Kidney epithelial cell (primary cell): ENCODE data around the gene CCDC97. TPM values are rescaled to one million over a fixed set of nuclear protein-coding genes. Genes with fewer than 3 reads are reported as not detected.
A peak's percentile ranks its signal among the peaks of the same experiment; 100 is the strongest.

Experiments used
- DNase-seq: peaks from one replicate; pipeline ENCODE4 v3.0.0-alpha.2; 2010; ENCODE audit warnings: low read depth
- H3K27me3 ChIP-seq: 2 replicates; pipeline ENCODE4 v1.6.0; 2011; ENCODE audit warnings: low read length; ENCODE audit not compliant: control insufficient read depth, insufficient read depth
- H3K36me3 ChIP-seq: 2 replicates; pipeline ENCODE4 v1.5.1; 2011; ENCODE audit warnings: low read length; ENCODE audit not compliant: control insufficient read depth, insufficient read depth
- H3K4me3 ChIP-seq: 2 replicates; pipeline ENCODE4 v1.5.1; 2011; ENCODE audit warnings: low read depth, mild to moderate bottlenecking, control low read depth, low read length
- total RNA-seq: library from RNA; depleted of rRNA; stranded (reverse); fragments of >200 nt; gene quantifications from 2 replicates; pipeline ENCODE4 v1.2.3, GENCODE V29; 2015
- TF ChIP-seq, protein P1 (sequence below): IDR thresholded peaks from 2 replicates; pipeline ENCODE4 v1.5.1; 2011; ENCODE audit warnings: mild to moderate bottlenecking, moderate library complexity, low read length, control low read depth, inconsistent platforms; ENCODE audit not compliant: insufficient read depth, poor library complexity, severe bottlenecking

Gene CCDC97
- total RNA-seq, 1 donor from 2014 or later = 17.3 TPM

DNA sequence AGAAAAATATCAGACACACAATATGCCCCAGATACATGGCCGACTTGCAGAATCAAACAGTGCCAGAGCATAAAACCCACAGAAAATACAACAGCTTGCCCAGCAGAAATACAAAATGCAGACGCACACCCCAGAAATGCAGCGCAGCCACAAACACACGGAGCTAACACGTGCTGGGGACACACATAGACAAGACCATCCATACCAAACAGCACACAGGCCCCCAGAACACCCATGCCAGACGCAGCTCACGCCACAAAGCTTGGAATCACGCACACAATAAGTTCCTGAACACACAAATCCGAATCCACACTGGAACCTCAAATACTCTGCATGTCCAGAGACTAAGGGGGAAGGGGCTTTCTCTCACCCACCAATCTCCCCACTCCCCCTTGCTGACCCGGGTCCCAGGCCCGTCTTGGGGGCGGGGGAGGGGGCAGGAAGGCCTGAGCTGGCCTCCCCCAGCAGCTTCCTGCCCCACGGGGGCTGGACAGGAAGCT lies 17.2 kb downstream of the CCDC97 start:
- Histone ChIP-seq H3K36me3 (no peaks in the 10 kb centered on the region), H3K27me3 (no peaks in the 10 kb centered on the region), H3K4me3 (no peak overlapping the region)
- DNase-seq = no peak
- TF ChIP-seq, protein P1, sequence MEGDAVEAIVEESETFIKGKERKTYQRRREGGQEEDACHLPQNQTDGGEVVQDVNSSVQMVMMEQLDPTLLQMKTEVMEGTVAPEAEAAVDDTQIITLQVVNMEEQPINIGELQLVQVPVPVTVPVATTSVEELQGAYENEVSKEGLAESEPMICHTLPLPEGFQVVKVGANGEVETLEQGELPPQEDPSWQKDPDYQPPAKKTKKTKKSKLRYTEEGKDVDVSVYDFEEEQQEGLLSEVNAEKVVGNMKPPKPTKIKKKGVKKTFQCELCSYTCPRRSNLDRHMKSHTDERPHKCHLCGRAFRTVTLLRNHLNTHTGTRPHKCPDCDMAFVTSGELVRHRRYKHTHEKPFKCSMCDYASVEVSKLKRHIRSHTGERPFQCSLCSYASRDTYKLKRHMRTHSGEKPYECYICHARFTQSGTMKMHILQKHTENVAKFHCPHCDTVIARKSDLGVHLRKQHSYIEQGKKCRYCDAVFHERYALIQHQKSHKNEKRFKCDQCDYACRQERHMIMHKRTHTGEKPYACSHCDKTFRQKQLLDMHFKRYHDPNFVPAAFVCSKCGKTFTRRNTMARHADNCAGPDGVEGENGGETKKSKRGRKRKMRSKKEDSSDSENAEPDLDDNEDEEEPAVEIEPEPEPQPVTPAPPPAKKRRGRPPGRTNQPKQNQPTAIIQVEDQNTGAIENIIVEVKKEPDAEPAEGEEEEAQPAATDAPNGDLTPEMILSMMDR = no peak

DNA sequence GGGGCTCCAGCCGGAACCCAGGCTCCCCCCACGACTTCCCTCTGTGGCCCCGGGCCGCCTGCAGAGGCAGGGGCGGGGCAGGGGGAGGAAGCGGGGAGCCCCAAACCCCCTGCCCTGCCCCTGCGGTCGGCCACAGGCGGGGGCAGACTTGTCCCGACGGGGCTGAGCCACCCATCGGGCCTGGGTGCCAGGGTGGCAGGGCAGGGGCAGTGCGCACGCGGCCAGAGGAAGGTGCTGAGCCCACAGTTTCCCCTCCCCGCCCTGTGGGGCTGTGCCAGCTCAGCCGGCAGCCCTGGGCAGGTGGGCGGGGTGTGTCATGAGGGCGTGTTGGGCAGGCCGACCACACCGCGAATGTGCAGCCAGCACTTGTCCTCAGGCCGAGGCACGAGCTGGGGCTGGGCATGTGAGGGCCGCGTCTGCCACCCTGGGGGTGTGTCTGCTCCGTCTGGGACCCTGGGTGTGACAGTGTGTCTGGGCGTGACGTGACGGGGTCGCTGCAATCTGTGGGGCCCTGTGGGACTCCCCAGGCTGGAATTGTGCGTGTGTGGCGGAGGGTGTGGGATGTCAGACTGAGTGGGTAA lies 17.7 kb downstream of the CCDC97 start:
- no peak for DNase-seq
- TF ChIP-seq, protein P1 = no peak
- Histone ChIP-seq H3K4me3 (peak overlapping the region; percentile 4), H3K36me3 (no peaks in the 10 kb centered on the region), H3K27me3 (no peaks in the 10 kb centered on the region)

DNA sequence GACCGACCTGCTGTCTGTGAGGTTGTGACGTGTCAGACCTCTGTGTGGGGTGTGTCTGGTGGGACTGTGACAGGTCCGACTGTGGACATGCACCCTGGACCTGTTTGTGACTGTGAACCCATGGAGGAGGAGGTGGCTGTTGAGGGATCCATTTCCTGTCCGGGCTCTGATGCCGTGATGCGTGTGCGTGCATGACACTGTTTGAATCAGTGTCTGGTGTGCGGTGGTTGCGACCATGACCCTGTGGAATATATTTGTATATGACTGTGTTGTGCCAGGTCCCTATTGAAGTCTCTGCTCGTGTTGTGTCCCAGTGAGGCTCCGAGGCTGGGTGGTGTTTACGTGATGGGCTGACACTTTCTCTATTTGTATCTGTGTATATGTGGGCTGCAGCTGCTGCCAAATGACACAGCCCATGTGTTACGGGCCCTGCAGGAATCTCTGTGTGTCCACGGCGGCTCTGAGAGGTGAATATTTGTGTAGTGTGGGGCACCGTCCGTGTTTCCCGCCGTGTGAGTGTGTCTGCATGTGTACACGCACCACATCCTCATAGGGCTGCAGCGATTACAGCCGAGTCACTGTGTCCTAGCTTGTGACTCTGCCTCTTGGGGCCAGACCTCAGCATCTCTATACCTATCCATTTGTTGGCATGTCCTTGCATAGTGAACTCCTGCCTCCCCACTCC lies 18.3 kb downstream of the CCDC97 start:
- Histone ChIP-seq H3K36me3 (no peaks in the 10 kb centered on the region), H3K4me3 (no peak overlapping the region), H3K27me3 (no peaks in the 10 kb centered on the region)
- TF ChIP-seq, protein P1 = no peak
- DNase-seq = no peak

DNA sequence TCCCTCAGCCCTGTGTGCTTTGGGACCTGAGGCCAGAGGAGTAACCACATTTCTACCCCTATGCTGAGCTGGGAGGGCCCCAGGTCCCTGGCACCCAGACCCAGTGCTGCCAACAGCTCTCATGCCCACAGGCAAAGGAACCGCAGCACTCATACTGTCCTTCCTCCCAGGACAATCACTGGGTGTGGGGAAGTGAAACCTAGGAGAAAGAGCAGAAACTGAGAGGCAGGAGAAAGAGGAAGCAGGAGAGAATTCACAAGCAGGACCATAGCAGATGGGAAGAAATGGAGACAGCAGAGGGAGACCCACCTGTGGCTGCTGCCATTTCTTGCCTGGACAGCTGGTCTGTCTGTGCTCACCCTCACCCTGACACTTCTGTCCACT lies 18.9 kb downstream of the CCDC97 start:
- TF ChIP-seq, protein P1 = no peak
- no peak for DNase-seq
- no peak overlapping the region for H3K4me3 ChIP-seq
- H3K36me3 ChIP-seq = no peaks in the 10 kb centered on the region
- no peaks in the 10 kb centered on the region for H3K27me3 ChIP-seq

- Histone ChIP-seq H3K27me3 (no peaks in the 10 kb centered on the region), H3K36me3 (no peaks in the 10 kb centered on the region), H3K4me3 (no peak overlapping the region)
- DNase-seq = no peak
- TF ChIP-seq, protein P1 = no peak
Observed at GRCh38 chr19:41330481-41330880, 20.5 kb downstream of the CCDC97 start.
